NK-92 treated with Interleukin-12 subunit alpha and Interleukin-12 subunit beta, amount 100 ng/mL, for 24 hours (cell line): Measurements from ENCODE around the gene TTLL1.
A peak's percentile ranks its signal among the peaks of the same experiment; 100 is the strongest.

Source experiments
- DNase-seq: peaks from one replicate; lab custom pipeline; 2025; lab: John Stamatoyannopoulos, UW

TTLL1 gene

GRCh38 chr22:43088984-43089717 is at the start of gene TTLL1:
TTLL1 (minus strand) TSS chr22:43089391; CDS start chr22:43075586, 13,805 bp downstream.
- peak; percentile 78 for DNase-seq

GRCh38 chr22:43136801-43137200 is 47.6 kb upstream of the TTLL1 start:
- no peak for DNase-seq

GRCh38 chr22:43136255-43136654 is 47.1 kb upstream of the TTLL1 start:
- DNase-seq, result no peak

- DNase-seq, result no peak
These were observed 46.4 kb upstream of the TTLL1 start for GRCh38 chr22:43135565-43135964.

- DNase-seq, result no peak
These were observed 45.4 kb upstream of the TTLL1 start for GRCh38 chr22:43134553-43134952.

- DNase-seq, result no peak
These were observed 44.2 kb upstream of the TTLL1 start for GRCh38 chr22:43133401-43133800.

- no peak for DNase-seq
These were observed 42.7 kb upstream of the TTLL1 start for GRCh38 chr22:43131773-43132501.

GRCh38 chr22:43129426-43130425 is 40.5 kb upstream of the TTLL1 start:
- no peak for DNase-seq

- DNase-seq, result no peak
These were observed 39.8 kb upstream of the TTLL1 start for GRCh38 chr22:43128928-43129424.

GRCh38 chr22:43128116-43128515 is 38.9 kb upstream of the TTLL1 start:
- no peak for DNase-seq

- DNase-seq, result no peak
These were observed 38.1 kb upstream of the TTLL1 start for GRCh38 chr22:43127166-43127908.

GRCh38 chr22:43126501-43127165 is 37.4 kb upstream of the TTLL1 start:
- no peak for DNase-seq

GRCh38 chr22:43118953-43119458 is 29.8 kb upstream of the TTLL1 start:
- DNase-seq, result no peak

GRCh38 chr22:43118024-43118849 is 29.0 kb upstream of the TTLL1 start:
- DNase-seq, result no peak

- no peak for DNase-seq
These were observed 27.7 kb upstream of the TTLL1 start for GRCh38 chr22:43116932-43117331.

GRCh38 chr22:43114958-43115357 is 25.8 kb upstream of the TTLL1 start:
- no peak for DNase-seq

- DNase-seq, result no peak
These were observed 24.5 kb upstream of the TTLL1 start for GRCh38 chr22:43113526-43114251.

- DNase-seq, result no peak
These were observed 21.9 kb upstream of the TTLL1 start for GRCh38 chr22:43110927-43111623.
